ENCODE measurements around the gene ALS2. TPM values are rescaled to one million over a fixed set of nuclear protein-coding genes. Genes with fewer than 3 reads are reported as not detected.
"Not testable (repeated sequence)": the region's sequence is repeated elsewhere in the genome, so short reads cannot be mapped to it uniquely, and the experiment has no call there.

Gene ALS2
- total and polyA plus RNA-seq, 2 experiments from 2014 or later = 10.7 to 34.9 TPM

DNA sequence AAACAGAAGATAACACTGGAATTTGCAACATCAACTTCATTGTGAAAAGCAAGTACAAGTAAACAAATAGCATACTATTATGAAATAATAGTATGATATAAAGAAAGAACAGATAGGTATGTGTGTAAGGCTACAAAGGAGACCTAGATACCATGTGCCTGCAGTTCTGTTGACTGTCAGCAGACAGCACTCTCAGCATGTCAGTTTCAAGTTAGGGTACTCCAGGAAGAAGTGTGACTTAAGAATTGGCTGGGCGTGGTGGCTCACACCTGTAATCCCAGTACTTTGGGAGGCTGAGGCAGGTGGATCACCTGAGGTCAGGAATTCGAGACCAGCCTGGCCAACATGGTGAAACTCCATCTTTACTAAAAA, 18.2 kb upstream of the ALS2 start:
- not testable (repeated sequence) for H3K36me3 ChIP-seq (replicated peaks; ENCODE audit: insufficient read depth, low read depth); H3K27me3 ChIP-seq; H3K4me3 ChIP-seq; H4K20me1 ChIP-seq (ENCODE audit: insufficient read depth, poor library complexity, severe bottlenecking); H3K4me2 ChIP-seq; H3K9me3 ChIP-seq (ENCODE audit: low read depth); DNase-seq (ENCODE audit: low spot score); H2AFZ ChIP-seq; H3K4me1 ChIP-seq (ENCODE audit: insufficient read depth); H3K9me2 ChIP-seq (replicated peaks; ENCODE audit: insufficient read depth); H3K79me2 ChIP-seq; H3K27ac ChIP-seq
- WGBS (ENCODE audit: low lambda C conversion rate, missing lambda C conversion rate) = 89% methylated on average over 2 of the region's 2 CpGs
- TF ChIP-seq, protein P1, sequence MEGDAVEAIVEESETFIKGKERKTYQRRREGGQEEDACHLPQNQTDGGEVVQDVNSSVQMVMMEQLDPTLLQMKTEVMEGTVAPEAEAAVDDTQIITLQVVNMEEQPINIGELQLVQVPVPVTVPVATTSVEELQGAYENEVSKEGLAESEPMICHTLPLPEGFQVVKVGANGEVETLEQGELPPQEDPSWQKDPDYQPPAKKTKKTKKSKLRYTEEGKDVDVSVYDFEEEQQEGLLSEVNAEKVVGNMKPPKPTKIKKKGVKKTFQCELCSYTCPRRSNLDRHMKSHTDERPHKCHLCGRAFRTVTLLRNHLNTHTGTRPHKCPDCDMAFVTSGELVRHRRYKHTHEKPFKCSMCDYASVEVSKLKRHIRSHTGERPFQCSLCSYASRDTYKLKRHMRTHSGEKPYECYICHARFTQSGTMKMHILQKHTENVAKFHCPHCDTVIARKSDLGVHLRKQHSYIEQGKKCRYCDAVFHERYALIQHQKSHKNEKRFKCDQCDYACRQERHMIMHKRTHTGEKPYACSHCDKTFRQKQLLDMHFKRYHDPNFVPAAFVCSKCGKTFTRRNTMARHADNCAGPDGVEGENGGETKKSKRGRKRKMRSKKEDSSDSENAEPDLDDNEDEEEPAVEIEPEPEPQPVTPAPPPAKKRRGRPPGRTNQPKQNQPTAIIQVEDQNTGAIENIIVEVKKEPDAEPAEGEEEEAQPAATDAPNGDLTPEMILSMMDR (IDR thresholded peaks at IDR 0.05; ENCODE audit: poor library complexity) = peak; percentile 47

DNA sequence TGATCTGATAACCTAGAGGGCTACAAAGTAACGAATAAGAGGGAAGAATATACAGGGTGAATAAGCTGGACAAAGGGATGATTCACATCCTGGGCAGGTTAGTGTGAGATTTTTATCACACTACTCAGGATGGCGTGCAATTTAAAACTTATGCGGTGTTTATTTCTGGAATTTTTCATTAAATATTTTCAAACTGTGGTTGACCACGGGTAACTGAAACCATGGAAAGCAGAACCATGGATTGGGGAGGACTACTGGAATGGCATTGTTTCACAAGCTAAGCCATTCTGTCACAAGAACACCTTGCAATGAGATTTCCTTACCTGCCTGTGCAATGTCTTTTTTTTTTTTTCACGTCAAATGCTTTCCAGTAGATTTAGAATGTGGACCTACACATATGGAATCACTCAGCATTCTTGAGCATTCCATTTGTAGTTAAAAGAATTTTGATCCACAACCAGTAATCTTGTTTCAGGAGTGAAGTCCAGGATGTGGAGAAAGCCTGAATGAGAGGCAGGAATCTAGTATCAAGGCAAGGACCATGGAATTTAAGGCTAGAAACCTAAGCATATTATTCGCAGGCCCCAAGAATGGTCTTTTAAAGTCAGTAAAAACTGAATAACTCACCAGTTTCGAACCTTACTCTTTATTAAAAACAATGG, 17.6 kb upstream of the ALS2 start:
- TF ChIP-seq EZH2phosphoT487 (IDR thresholded peaks at IDR 0.05; ENCODE audit: low read depth, severe bottlenecking, unreplicated experiment) = no peak
- no peak for TF ChIP-seq EZH2 (IDR thresholded peaks at IDR 0.05; ENCODE audit: borderline replicate concordance)
- TF ChIP-seq, protein P1 (IDR thresholded peaks at IDR 0.05; ENCODE audit: poor library complexity) = no peak
- no peaks in the 10 kb centered on the region for H3K9me3 ChIP-seq (ENCODE audit: low read depth)
- no peaks in the 10 kb centered on the region for H3K79me2 ChIP-seq
- H3K27me3 ChIP-seq = no peaks in the 10 kb centered on the region
- 71% methylated on average over 7 of the region's 7 CpGs for WGBS (ENCODE audit: low lambda C conversion rate, missing lambda C conversion rate)
- no peak for DNase-seq (ENCODE audit: low spot score)
- no peaks in the 10 kb centered on the region for H3K4me1 ChIP-seq (ENCODE audit: insufficient read depth)
- H3K4me3 ChIP-seq = no peak overlapping the region
- H3K4me2 ChIP-seq = no peak overlapping the region
- no peaks in the 10 kb centered on the region for H3K9me2 ChIP-seq (replicated peaks; ENCODE audit: insufficient read depth)
- H4K20me1 ChIP-seq (ENCODE audit: insufficient read depth, poor library complexity, severe bottlenecking) = no peaks in the 10 kb centered on the region
- H3K27ac ChIP-seq = no peak overlapping the region
- H2AFZ ChIP-seq = no peak overlapping the region
- no peaks in the 10 kb centered on the region for H3K36me3 ChIP-seq (replicated peaks; ENCODE audit: insufficient read depth, low read depth)

DNA sequence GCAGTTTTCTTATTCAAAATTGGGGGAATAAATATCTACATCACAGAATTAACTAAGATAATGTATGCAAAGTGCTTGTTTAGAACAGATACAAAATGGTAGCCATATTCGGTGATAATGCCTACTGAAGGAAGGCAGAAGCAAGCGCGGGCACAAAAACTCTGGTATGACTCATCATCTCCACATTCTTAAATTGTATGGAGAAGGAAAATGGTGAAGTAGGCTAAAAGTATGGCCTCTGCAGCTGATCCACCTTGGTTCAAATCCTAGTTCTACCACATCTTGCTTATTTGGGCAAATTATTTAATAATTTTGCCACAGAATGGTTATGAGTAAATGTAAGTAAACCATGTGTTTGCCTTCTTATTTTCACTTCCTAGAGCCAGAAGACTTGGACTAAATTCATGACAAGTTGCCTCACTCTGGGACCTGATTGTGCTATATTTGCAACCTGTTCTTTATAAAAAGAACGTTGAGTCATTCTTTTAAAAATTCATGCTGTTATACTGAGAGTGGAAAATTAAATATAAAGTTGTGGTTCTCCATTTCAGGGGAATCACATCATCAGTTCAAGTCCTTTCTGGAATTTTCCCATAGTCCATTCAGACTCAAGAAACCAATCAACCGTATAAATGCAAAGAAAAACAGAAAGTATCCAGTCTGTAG, 16.6 kb upstream of the ALS2 start:
- DNase-seq (ENCODE audit: low spot score) = no peak
- Histone ChIP-seq H3K27me3 (no peaks in the 10 kb centered on the region), H3K4me3 (no peak overlapping the region), H3K79me2 (no peaks in the 10 kb centered on the region), H3K9me2 (replicated peaks; ENCODE audit: insufficient read depth) (no peaks in the 10 kb centered on the region), H3K9me3 (ENCODE audit: low read depth) (no peaks in the 10 kb centered on the region), H3K4me2 (no peak overlapping the region), H3K36me3 (replicated peaks; ENCODE audit: insufficient read depth, low read depth) (no peaks in the 10 kb centered on the region), H3K27ac (no peak overlapping the region), H2AFZ (no peak overlapping the region), H3K4me1 (ENCODE audit: insufficient read depth) (no peaks in the 10 kb centered on the region), H4K20me1 (ENCODE audit: insufficient read depth, poor library complexity, severe bottlenecking) (no peaks in the 10 kb centered on the region)
- no peak for TF ChIP-seq EZH2phosphoT487 (IDR thresholded peaks at IDR 0.05; ENCODE audit: low read depth, severe bottlenecking, unreplicated experiment)
- TF ChIP-seq, protein P1 (IDR thresholded peaks at IDR 0.05; ENCODE audit: poor library complexity) = no peak
- TF ChIP-seq EZH2 (IDR thresholded peaks at IDR 0.05; ENCODE audit: borderline replicate concordance) = no peak
- 75% methylated on average over 5 of the region's 5 CpGs for WGBS (ENCODE audit: low lambda C conversion rate, missing lambda C conversion rate)
